HG03039 (cell line): ENCODE measurements around the gene SMIM13.
"Not testable (repeated sequence)": the region's sequence is repeated elsewhere in the genome, so short reads cannot be mapped to it uniquely, and the experiment has no call there.

Source experiments
- ATAC-seq: cut with Tn5 transposase; IDR thresholded peaks from one replicate; pipeline ENCODE4 v1.9.1; 2021; ENCODE audit warnings: mild to moderate bottlenecking, moderate library complexity; ENCODE audit not compliant: unreplicated experiment

Gene SMIM13

DNA sequence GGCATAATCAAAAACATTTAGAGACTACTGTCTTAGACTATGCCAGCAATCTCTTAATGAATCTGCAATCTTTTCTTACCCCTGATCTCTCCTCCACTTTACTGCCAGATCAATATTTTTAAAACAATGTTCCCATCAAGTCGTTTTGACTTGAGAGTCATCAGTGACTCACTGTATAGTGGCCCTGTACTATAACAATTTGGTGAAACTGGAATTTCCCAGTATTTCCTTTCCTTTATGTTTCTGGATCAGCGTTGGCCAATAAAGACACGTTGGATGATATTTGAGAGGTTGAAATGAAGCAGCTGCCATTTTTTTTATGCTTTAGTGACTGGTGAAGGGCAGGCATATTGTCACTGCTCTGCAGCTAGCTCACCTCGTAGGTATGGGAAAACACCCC, 10.1 kb upstream of the SMIM13 start:
- no peak for ATAC-seq

- no peak for ATAC-seq
Observed at GRCh38 chr6:11083956-11084355, 9.7 kb upstream of the SMIM13 start.

- no peak for ATAC-seq
Observed at GRCh38 chr6:11085758-11086435, 7.7 kb upstream of the SMIM13 start.

- not testable (repeated sequence) for ATAC-seq
Observed at GRCh38 chr6:11087141-11087812, 6.4 kb upstream of the SMIM13 start.

- no peak for ATAC-seq
Observed at GRCh38 chr6:11089695-11090094, 3.9 kb upstream of the SMIM13 start.

GRCh38 chr6:11091141-11091540, 2.5 kb upstream of the SMIM13 start:
- ATAC-seq: not testable (repeated sequence)

- ATAC-seq: peak; percentile 24
Observed at GRCh38 chr6:11092668-11093375, 812 bp upstream of the SMIM13 start.

DNA sequence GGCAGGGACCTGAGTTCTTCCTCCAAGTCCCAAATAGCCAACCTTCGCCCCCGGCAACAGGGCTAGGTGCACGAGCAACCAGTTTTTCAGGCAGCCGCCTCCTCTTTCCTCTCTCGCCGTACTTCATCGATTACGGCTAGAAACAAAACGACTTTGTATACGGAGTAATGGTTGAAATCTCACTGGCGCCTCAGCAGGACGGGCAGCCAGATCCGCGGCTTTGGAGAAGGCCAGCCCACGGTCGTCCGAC, 333 bp upstream of the SMIM13 start:
- ATAC-seq: peak; percentile 17

- peak; percentile 17 for ATAC-seq
Observed at GRCh38 chr6:11094411-11094851, 797 bp downstream of the SMIM13 start.

GRCh38 chr6:11094941-11095340, 1.3 kb downstream of the SMIM13 start:
- no peak for ATAC-seq

GRCh38 chr6:11096109-11096508, 2.5 kb downstream of the SMIM13 start:
- ATAC-seq: no peak

DNA sequence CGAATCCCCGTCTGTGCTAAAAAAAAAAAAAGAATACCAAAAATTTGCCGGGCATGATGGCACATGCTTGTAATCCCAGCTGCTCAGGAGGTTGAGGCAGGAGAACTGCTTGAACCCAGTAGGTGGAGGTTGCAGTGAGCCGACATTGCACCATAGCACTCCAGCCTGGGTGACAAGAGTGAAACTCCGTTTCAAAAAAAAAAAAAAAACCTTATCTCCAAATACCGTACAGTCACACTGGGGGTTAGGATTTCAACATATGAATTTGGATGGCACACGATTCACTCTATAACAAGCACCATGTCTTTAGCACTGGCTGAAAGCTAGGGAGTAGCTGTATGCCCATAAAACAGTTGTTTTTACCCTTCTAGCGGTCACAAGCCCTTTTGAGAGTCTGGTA, 3.8 kb downstream of the SMIM13 start:
- ATAC-seq: no peak

- no peak for ATAC-seq
Observed at GRCh38 chr6:11098004-11098403, 4.4 kb downstream of the SMIM13 start.

- ATAC-seq: no peak
Observed at GRCh38 chr6:11101417-11101816, 7.8 kb downstream of the SMIM13 start.

DNA sequence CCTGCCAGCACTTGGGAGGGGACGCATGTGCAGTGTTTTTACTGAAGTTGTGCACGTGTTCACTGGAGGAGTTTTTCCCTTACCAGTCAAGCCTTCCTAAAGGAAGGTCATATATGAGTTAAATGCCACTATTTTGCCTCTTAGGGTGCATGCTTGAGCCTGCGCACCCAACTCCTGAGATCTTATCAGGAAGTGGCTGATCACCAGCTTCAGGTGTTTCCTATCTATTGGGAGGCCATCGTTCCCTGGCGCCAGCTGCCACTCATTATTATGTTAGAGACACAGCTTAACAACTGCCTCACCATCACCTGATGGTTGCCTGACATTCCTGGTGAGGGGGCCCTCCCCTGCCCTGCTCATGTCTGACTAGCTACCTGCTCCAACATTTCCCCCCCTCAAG, 9.4 kb downstream of the SMIM13 start:
- no peak for ATAC-seq

GRCh38 chr6:11108726-11109125, 15.1 kb downstream of the SMIM13 start:
- no peak for ATAC-seq

- no peak for ATAC-seq
Observed at GRCh38 chr6:11110921-11111768, 17.5 kb downstream of the SMIM13 start, which contains the start of gene ERVFRD-1. Gene ERVFRD-1, minus strand, starts transcription at chr6:11111725. Its CDS starts 6,415 bp downstream, at chr6:11105310.

GRCh38 chr6:11111769-11112437, 18.3 kb downstream of the SMIM13 start:
- ATAC-seq: no peak

GRCh38 chr6:11113038-11113437, 19.4 kb downstream of the SMIM13 start:
- no peak for ATAC-seq

GRCh38 chr6:11115808-11116536, 22.3 kb downstream of the SMIM13 start:
- not testable (repeated sequence) for ATAC-seq
